ENCODE data around the gene ACYP2. TPM values are rescaled to one million over a fixed set of nuclear protein-coding genes. Genes with fewer than 3 reads are reported as not detected.
A peak's percentile ranks its signal among the peaks of the same experiment; 100 is the strongest.
"Not testable (repeated sequence)": the region's sequence is repeated elsewhere in the genome, so short reads cannot be mapped to it uniquely, and the experiment has no call there.

ACYP2 gene
- total RNA-seq, 1 donor from 2014 or later: 8.2 TPM

GRCh38 chr2:54227798-54228197, 112.4 kb downstream of the ACYP2 start:
- no peak for DNase-seq

- DNase-seq: no peak
Measured at GRCh38 chr2:54228945-54229344, 113.5 kb downstream of the ACYP2 start.

DNA sequence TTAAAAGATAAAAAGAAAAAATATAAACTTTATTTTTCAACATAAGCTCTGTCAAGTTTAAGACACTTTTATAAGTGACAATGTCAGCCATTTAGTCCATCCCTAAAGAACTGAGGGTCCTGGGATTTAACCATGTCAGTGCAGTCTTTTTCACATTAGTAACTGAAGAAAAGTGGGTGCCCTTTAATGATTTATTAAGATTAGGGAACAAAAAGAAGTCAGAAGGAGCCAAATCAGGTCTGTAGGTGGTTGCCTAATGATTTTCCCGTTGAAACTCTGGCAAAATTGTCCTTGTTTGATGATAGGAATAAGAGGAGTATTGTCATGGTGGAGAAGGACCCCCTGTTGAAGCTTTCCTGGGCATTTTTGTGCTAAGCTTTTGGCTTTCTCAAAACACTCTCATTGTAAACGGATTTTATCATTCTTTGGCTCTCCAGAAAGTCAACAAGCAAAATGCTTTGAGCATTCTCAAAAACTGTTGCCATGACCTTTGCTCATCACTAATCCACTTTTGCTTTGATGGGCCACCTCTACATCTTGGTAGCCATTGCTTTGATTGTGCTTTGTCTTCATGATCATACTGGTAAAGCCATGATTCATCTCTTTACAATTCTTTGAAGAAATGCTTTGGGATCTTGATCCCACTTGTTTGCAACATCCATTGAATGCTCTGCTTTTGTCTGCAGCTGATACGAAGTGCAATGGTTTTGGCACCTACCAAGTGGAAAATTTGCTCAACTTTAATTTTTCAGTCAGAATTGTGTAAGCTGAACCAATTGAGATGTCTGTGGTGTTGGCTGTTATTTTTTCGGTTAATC, 118.6 kb downstream of the ACYP2 start:
- DNase-seq: no peak

DNA sequence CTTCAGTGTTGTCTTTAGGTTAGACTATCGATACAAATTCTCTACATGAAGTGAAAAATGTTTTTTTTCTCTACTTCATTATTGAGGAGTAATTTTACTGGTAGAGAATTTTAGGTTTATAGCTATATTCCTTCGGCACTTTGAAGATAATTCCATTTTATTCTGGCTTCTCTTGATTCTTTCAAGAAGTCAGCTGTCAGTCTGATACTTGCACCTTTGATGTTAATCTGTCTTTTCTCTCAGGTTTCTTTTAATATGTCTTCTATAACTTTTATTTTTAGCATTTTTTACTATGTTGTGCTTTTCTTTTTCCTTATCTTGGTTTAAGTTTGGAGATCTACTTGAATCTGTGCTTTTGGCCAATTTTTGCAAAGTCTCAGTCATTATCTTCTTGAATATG, 122.0 kb downstream of the ACYP2 start:
- no peak for DNase-seq

- DNase-seq: no peak
Measured at GRCh38 chr2:54239427-54239826, 124.0 kb downstream of the ACYP2 start.

DNA sequence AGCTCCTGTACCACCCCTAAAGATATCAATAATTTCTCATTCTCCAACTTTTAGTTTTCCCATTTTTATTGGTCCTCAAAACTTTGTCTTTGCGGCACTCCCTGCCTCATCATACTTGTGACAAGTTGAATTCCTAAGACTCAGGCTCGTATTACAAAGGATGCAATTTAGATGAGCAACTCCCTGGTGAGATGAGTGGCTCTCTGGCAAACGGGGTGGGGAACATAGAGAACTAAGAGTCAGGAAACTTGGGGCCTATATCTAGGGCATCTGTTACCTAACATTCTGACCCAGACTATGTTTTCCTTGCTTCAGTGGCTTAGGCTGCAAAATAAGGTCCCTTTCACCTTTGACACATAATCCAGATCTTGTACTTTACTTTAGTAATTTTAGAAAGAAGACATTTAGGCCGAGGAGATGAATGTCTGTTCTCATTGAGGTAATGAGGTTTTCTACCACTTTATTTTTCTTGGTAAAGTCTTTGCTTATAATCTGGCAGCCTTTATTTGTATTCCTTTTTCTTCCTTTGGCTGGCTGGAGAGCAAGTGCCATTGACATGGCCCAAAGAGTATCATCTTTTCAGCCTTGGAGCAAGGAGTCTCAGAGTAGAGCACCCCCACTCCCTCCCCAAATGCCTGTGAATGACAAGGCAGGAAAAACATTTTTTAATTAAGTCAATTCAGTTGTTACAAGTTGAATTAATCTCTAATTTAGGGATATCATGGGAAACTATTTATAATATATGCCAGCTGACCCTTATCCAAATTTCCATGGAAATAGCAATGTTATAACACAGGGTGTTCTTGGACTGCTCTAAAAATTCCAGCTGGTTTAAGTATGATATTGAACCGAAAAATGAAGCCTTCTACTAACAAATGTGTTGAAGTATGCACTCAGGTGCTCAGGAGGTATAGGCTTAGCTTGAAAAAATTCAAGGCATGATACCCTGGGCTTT, 125.4 kb downstream of the ACYP2 start:
- no peak for DNase-seq

- no peak for DNase-seq
Measured at GRCh38 chr2:54247115-54247514, 131.7 kb downstream of the ACYP2 start.

DNA sequence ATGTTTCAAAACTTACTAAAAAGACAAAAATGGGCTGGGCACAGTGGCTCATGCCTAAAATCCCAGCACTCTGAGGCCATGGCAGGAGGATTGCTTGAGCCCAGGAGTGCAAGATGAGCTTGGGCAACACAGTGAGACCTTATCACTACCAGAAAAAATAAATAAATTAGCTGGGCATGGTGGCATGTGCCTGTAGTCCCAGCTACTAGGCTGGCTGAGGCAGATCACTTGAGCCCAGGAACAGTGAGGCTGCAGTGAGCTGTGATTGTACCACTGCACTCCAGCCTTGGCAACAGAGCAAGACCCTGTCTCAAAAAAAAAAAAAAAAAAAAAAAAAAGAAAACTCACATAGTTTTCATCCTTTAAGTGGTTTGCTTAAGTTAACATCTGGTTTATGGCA, 134.2 kb downstream of the ACYP2 start:
- DNase-seq: no peak

DNA sequence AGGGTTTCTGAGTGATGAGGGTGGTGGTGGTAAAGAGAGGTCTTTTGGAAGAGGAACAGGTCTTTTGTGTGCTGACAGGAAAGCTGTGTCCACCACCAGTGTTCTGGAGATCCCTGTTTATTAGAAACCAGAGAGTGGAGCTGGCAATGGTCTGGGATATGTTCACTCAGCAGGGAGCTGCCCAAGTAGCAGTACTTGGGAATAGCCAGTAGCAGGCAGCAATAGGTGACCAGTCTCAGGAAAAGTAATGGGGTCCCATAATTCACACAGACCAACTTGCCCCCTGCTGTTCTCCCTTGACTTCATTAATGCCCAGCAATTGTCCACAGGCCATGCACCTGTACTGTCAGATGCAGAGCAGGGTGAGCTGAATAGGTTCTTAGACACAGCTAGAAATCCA, 138.8 kb downstream of the ACYP2 start:
- peak; percentile 12 for DNase-seq

GRCh38 chr2:54255230-54256090, 140.0 kb downstream of the ACYP2 start:
- no peak for DNase-seq

GRCh38 chr2:54256091-54256694, 140.8 kb downstream of the ACYP2 start, which contains the start of gene TSPYL6:
TSPYL6 (minus strand) TSS chr2:54256229; CDS start chr2:54256151, 78 bp downstream.
- no peak for DNase-seq

GRCh38 chr2:54258166-54258565, 142.8 kb downstream of the ACYP2 start:
- DNase-seq: no peak

GRCh38 chr2:54259413-54260240, 144.2 kb downstream of the ACYP2 start:
- no peak for DNase-seq

- no peak for DNase-seq
Measured at GRCh38 chr2:54260241-54260595, 144.8 kb downstream of the ACYP2 start.

- DNase-seq: no peak
Measured at GRCh38 chr2:54261537-54261936, 146.1 kb downstream of the ACYP2 start.

DNA sequence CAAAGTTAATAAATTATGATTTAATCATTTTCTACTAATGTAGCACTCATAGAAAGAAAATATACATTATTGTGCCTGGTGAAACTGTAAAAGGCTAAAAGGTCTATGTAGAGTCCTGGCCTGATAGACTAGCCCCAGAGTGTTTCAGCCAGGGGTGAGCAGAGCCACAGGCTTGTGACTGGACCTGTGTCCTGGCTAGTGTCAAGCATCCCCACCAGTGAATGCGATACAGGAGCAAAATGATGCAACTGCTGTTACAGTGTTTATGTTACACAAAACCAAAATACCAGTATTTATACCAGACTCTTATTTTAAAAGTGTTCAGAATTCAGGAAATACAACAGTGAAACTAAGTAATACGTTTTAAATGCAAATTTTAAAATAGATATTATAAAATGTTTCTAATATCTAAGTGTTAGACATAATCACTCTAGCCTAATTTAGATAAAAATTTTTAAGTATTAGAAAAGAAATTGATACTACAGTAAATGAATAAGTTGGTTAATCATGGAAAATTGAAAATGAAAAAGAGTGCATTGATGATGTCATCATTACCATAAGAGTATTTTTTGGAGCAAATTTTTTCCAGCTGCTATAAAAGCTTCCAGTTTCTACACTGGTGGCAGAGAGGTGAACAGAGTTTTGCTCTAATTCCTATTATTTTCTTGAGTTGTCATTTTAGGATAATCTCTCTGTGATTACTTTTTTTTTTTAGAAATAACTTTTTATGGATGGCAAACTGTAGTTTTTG, 146.8 kb downstream of the ACYP2 start:
- no peak for DNase-seq

GRCh38 chr2:54265081-54265480, 149.7 kb downstream of the ACYP2 start:
- not testable (repeated sequence) for DNase-seq

DNA sequence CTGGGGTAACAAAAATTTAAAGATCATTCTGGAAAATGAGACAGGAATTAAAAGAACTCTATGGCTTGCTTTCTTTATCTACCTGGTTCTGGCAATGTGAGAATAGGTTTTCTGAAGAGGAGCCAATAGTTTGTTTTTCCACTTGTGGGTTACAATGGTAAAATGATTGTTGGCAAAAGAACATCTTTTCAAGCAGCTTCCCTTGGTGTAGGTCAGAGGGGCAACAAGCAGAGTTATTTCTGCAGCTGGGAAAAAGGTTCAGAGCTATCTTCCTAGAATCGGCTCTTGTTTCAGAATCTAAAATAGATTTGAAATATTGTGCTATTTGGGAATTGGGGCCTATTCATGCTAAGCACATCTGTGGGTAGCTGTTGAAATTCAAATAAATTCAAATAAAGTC, 152.2 kb downstream of the ACYP2 start:
- DNase-seq: peak; percentile 36

GRCh38 chr2:54271189-54271588, 155.8 kb downstream of the ACYP2 start:
- DNase-seq: no peak

DNA sequence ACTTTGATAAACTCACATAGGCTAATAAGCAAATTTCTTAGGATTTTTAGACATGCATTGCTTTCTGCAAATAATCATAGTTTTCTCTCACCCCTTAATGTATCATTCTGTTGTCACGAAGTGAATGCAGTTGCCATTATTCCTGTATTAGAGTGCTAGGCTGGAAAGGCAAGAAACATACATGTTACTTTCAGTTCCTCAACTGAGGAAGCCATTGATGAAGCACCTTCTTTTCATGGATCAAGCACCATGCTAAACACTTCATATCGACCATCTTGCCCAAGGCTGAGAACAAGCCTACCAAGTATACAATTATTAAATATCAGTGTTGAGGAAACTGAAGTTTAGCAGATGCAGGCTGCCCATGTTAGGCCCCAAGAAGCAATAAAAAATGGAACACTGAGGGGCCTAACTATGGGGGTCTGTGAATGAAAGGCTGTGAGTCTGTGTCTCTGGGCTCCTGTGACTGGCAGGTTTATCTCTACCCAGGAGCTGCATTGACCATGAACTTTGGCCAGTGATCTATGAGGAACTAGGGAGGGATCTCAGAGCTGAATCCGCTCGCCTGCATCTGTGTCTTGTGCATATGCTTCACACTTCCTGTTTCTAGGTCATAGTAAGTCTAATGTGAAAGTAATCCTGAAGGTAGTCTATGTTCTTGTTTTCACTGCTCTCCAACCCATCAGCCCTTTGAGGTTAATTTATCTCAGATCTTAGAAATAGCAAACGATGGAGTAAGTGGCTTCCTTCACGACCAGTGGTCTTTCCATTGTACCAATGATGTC, 156.6 kb downstream of the ACYP2 start:
- DNase-seq: no peak
